GM23338 (cell line): ENCODE measurements around the gene NSD2. TPM values are rescaled to one million over a fixed set of nuclear protein-coding genes. Genes with fewer than 3 reads are reported as not detected.

Source experiments
- ATAC-seq: fragments of 200-7000 bp; cut with Tn5 transposase; 3 replicates; pipeline ENCODE4 v1.9.1; 2020
- DNase-seq: peaks from one replicate; pipeline ENCODE4 v3.0.0-alpha.2; 2015; ENCODE audit warnings: low spot score
- H2AFZ ChIP-seq: fragments of 200-600 bp; sonication (generic); 2 replicates; pipeline ENCODE4 v1.8.0; 2016; ENCODE audit warnings: antibody characterized with exemption, mild to moderate bottlenecking, moderate library complexity
- H3F3A ChIP-seq: fragments of 200-600 bp; sonication (generic); replicated peaks from 2 replicates; pipeline ENCODE4 v1.8.0; 2017; ENCODE audit warnings: antibody characterized with exemption, mixed run types, low read depth
- H3K27ac ChIP-seq: fragments of 200-600 bp; sonication (generic); 2 replicates; pipeline ENCODE4 v1.6.1; 2016; ENCODE audit warnings: low read depth
- H3K27me3 ChIP-seq: fragments of 200-600 bp; sonication (generic); 2 replicates; pipeline ENCODE4 v1.8.0; 2016; ENCODE audit warnings: mild to moderate bottlenecking, mixed run types, moderate library complexity; ENCODE audit not compliant: insufficient read depth
- H3K36me3 ChIP-seq: fragments of 200-600 bp; sonication (generic); 2 replicates; pipeline ENCODE4 v1.8.0; 2016; ENCODE audit warnings: mild to moderate bottlenecking; ENCODE audit not compliant: insufficient read depth
- H3K4me1 ChIP-seq: fragments of 200-600 bp; sonication (generic); 2 replicates; pipeline ENCODE4 v1.8.0; 2016; ENCODE audit warnings: mild to moderate bottlenecking, moderate library complexity; ENCODE audit not compliant: insufficient read depth
- H3K4me2 ChIP-seq: fragments of 200-600 bp; sonication (generic); 2 replicates; pipeline ENCODE4 v1.7.1; 2017; ENCODE audit warnings: mixed run types
- H3K4me3 ChIP-seq: fragments of 200-600 bp; sonication (generic); 2 replicates; pipeline ENCODE4 v1.6.1; 2016; ENCODE audit warnings: mixed run types
- H3K79me2 ChIP-seq: fragments of 200-600 bp; sonication (generic); replicated peaks from 2 replicates; pipeline ENCODE4 v1.8.0; 2017; ENCODE audit warnings: mild to moderate bottlenecking; ENCODE audit not compliant: insufficient read depth
- H3K9me2 ChIP-seq: fragments of 200-600 bp; sonication (generic); 2 replicates; pipeline ENCODE4 v1.8.0; 2017; ENCODE audit not compliant: insufficient read depth
- H4K20me1 ChIP-seq: fragments of 200-600 bp; sonication (generic); replicated peaks from 2 replicates; pipeline ENCODE4 v1.8.0; 2017; ENCODE audit warnings: mild to moderate bottlenecking; ENCODE audit not compliant: insufficient read depth
- H3K27ac Mint-ChIP-seq: 2 replicates; pipeline ENCODE4 v1.8.0; 2020; ENCODE audit warnings: inconsistent platforms, mild to moderate bottlenecking, moderate library complexity, mixed read lengths
- H3K27me3 Mint-ChIP-seq: 3 replicates; pipeline ENCODE4 v1.8.0; 2022; ENCODE audit warnings: low read depth, mild to moderate bottlenecking, moderate library complexity, mixed read lengths, inconsistent platforms; ENCODE audit not compliant: insufficient read depth, poor library complexity
- H3K36me3 Mint-ChIP-seq: 3 replicates; pipeline ENCODE4 v1.8.0; 2021; ENCODE audit warnings: low read depth, mild to moderate bottlenecking, inconsistent platforms, moderate library complexity, mixed read lengths
- H3K4me1 Mint-ChIP-seq: 3 replicates; pipeline ENCODE4 v1.8.0; 2020; ENCODE audit warnings: mild to moderate bottlenecking, inconsistent platforms, mixed read lengths
- H3K4me3 Mint-ChIP-seq: 3 replicates; pipeline ENCODE4 v1.8.0; 2021; ENCODE audit warnings: moderate library complexity, mild to moderate bottlenecking, inconsistent platforms, mixed read lengths
- H3K9me3 Mint-ChIP-seq: 3 replicates; pipeline ENCODE4 v1.8.0; 2020; ENCODE audit warnings: moderate library complexity, mild to moderate bottlenecking, inconsistent platforms, mixed read lengths
- CTCF ChIP-seq, 2 experiments: fragments of 200-600 bp in 1 of 2; sonication (generic) in 1 of 2; conservative IDR thresholded peaks; 2 replicates each; pipeline versions ENCODE4 v1.5.1 to v1.6.1; 2016 to 2017; ENCODE audit warnings: antibody characterized with exemption in 2 of 2, low read depth in 2 of 2, mild to moderate bottlenecking in 2 of 2, moderate library complexity in 1 of 2
- POLR2AphosphoS5 ChIP-seq: IDR thresholded peaks from 2 replicates; pipeline ENCODE4 v1.6.1; 2016; ENCODE audit warnings: antibody characterized with exemption, low read depth
- ZNF462 ChIP-seq: fragments of 250-450 bp; sonication (Bioruptor Pico); IDR thresholded peaks from 2 replicates; pipeline ENCODE4 v1.5.0; 2020; ENCODE audit warnings: mild to moderate bottlenecking, moderate library complexity
- polyA plus RNA-seq: library from polyadenylated mRNA; unstranded; fragments of >200 nt; fragmentation: Nextera tagmentation; extraction: Ambion mirVana; gene quantifications from 2 replicates; pipeline ENCODE4 v1.2.1, GENCODE V29; 2016
- total RNA-seq: library from RNA; depleted of rRNA; stranded (reverse); fragments of >200 nt; shearing (Covaris generic); gene quantifications from 2 replicates; pipeline ENCODE4 v1.2.3, GENCODE V29; 2014

NSD2 gene
- total and polyA plus RNA-seq, 2 experiments from 2014 or later, result 33.5 to 84.4 TPM

- no peak for TF ChIP-seq ZNF462 (CRISPR knock-in tag)
- TF ChIP-seq CTCF (conservative IDR thresholded peaks at IDR 0.05; ENCODE audit: low read depth in 2 of 2), result no peak
These were observed 44.5 kb upstream of the NSD2 start (continued) for GRCh38 chr4:1826531-1827350.

GRCh38 chr4:1830234-1830633 is 41.0 kb upstream of the NSD2 start:
- Mint-ChIP-seq H3K4me1 (peaks cover 10% of the 10 kb centered on the region), H3K36me3 (peaks cover 61% of the 10 kb centered on the region), H3K4me3 (no peak overlapping the region; the same call in 2 of the 3 replicates), H3K27me3 (peaks cover 14% of the 10 kb centered on the region), H3K27ac (0 out of 2 replicates have a peak overlapping the region, but pooled peaks have one; percentile 70), H3K9me3 (peaks cover 14% of the 10 kb centered on the region)
- no peak for DNase-seq
- Histone ChIP-seq H3K27ac (peak overlapping the region; percentile 17; the same call in 1 of the 2 replicates), H3K36me3 (peaks cover 3% of the 10 kb centered on the region; the same call in 1 of the 2 replicates), H3K4me1 (no peaks in the 10 kb centered on the region), H3K4me3 (no peak overlapping the region), H2AFZ (no peak overlapping the region), H3K79me2 (no peaks in the 10 kb centered on the region), H3K9me2 (no peaks in the 10 kb centered on the region), H3K27me3 (no peaks in the 10 kb centered on the region), H3K4me2 (no peak overlapping the region), H4K20me1 (no peaks in the 10 kb centered on the region), H3F3A (no peaks in the 10 kb centered on the region; the same call in 1 of the 2 replicates)
- ATAC-seq, result no peak
- TF ChIP-seq ZNF462 (CRISPR knock-in tag) (no peak), POLR2AphosphoS5 (no peak)
